Progenitor cell of endocrine pancreas (in vitro differentiated cells): ENCODE measurements around the gene TRIM63. TPM values are rescaled to one million over a fixed set of nuclear protein-coding genes. Genes with fewer than 3 reads are reported as not detected.

Experiments
- DNase-seq: peaks from one replicate; pipeline ENCODE4 v3.0.0; 2021; ENCODE audit warnings: low spot score; ENCODE audit not compliant: unreplicated experiment
- H3K27ac Mint-ChIP-seq: 2 replicates; pipeline ENCODE4 v1.8.0; 2021; ENCODE audit warnings: mild to moderate bottlenecking, moderate library complexity, mixed read lengths
- H3K27me3 Mint-ChIP-seq: 2 replicates; pipeline ENCODE4 v1.8.0; 2021; ENCODE audit warnings: mixed read lengths
- H3K36me3 Mint-ChIP-seq: 2 replicates; pipeline ENCODE4 v1.8.0; 2022; ENCODE audit warnings: mixed read lengths; ENCODE audit not compliant: insufficient read depth
- H3K4me1 Mint-ChIP-seq: 2 replicates; pipeline ENCODE4 v1.8.0; 2021; ENCODE audit warnings: low read depth, mixed read lengths
- H3K4me3 Mint-ChIP-seq: 2 replicates; pipeline ENCODE4 v1.8.0; 2021; ENCODE audit warnings: low read depth, mild to moderate bottlenecking, moderate library complexity, mixed read lengths
- H3K9me3 Mint-ChIP-seq: 2 replicates; pipeline ENCODE4 v1.8.0; 2021; ENCODE audit warnings: low read depth, mixed read lengths
- CTCF ChIP-seq: fragments of 200-600 bp; sonication (generic); IDR thresholded peaks from one replicate; pipeline ENCODE4 v1.5.0; 2021; ENCODE audit warnings: antibody characterized with exemption, mild to moderate bottlenecking; ENCODE audit not compliant: unreplicated experiment
- total RNA-seq: library from RNA; stranded (reverse); gene quantifications from 2 replicates; pipeline ENCODE4 v1.2.1, GENCODE V29; 2021

The TRIM63 gene
- total RNA-seq, 1 donor from 2014 or later, result not detected

GRCh38 chr1:26023009-26023408 is 44.4 kb downstream of the TRIM63 start:
- H3K36me3 Mint-ChIP-seq, result no peaks in the 10 kb centered on the region
- no peak overlapping the region for H3K27ac Mint-ChIP-seq
- no peak for TF ChIP-seq CTCF
- peaks cover 12% of the 10 kb centered on the region for H3K4me1 Mint-ChIP-seq
- no peaks in the 10 kb centered on the region for H3K9me3 Mint-ChIP-seq
- no peak for DNase-seq
- peaks cover 11% of the 10 kb centered on the region for H3K27me3 Mint-ChIP-seq
- H3K4me3 Mint-ChIP-seq, result no peak overlapping the region

GRCh38 chr1:26022404-26022779 is 45.0 kb downstream of the TRIM63 start:
- H3K4me1 Mint-ChIP-seq, result peaks cover 12% of the 10 kb centered on the region
- peak overlapping the region; percentile 16 for H3K4me3 Mint-ChIP-seq
- no peaks in the 10 kb centered on the region for H3K9me3 Mint-ChIP-seq
- no peak overlapping the region for H3K27ac Mint-ChIP-seq
- no peak for TF ChIP-seq CTCF
- peaks cover 7% of the 10 kb centered on the region for H3K27me3 Mint-ChIP-seq
- no peaks in the 10 kb centered on the region for H3K36me3 Mint-ChIP-seq
- no peak for DNase-seq

GRCh38 chr1:26021647-26022403 is 45.6 kb downstream of the TRIM63 start, which contains the start of gene EXTL1:
EXTL1 (plus strand) TSS chr1:26021775; CDS start chr1:26022647, 872 bp downstream.
- Mint-ChIP-seq H3K4me1 (peaks cover 12% of the 10 kb centered on the region), H3K4me3 (peak within 1 kb of the TSS; percentile 79)

GRCh38 chr1:26020941-26021646 is 46.3 kb downstream of the TRIM63 start:
- H3K9me3 Mint-ChIP-seq, result no peaks in the 10 kb centered on the region
- TF ChIP-seq CTCF, result no peak
- no peak for DNase-seq
- no peaks in the 10 kb centered on the region for H3K36me3 Mint-ChIP-seq
- peak overlapping the region; percentile 79 for H3K4me3 Mint-ChIP-seq
- H3K27me3 Mint-ChIP-seq, result peaks cover 7% of the 10 kb centered on the region
- no peak overlapping the region for H3K27ac Mint-ChIP-seq
- H3K4me1 Mint-ChIP-seq, result peaks cover 12% of the 10 kb centered on the region

More at GRCh38 chr1:26021647-26022403, 45.6 kb downstream of the TRIM63 start, which contains the start of gene EXTL1:
- no peaks in the 10 kb centered on the region for H3K36me3 Mint-ChIP-seq
- TF ChIP-seq CTCF, result no peak
- H3K9me3 Mint-ChIP-seq, result no peaks in the 10 kb centered on the region
- peaks cover 7% of the 10 kb centered on the region for H3K27me3 Mint-ChIP-seq
- DNase-seq, result no peak
- H3K27ac Mint-ChIP-seq, result peak within 1 kb of the TSS; percentile 18

DNA sequence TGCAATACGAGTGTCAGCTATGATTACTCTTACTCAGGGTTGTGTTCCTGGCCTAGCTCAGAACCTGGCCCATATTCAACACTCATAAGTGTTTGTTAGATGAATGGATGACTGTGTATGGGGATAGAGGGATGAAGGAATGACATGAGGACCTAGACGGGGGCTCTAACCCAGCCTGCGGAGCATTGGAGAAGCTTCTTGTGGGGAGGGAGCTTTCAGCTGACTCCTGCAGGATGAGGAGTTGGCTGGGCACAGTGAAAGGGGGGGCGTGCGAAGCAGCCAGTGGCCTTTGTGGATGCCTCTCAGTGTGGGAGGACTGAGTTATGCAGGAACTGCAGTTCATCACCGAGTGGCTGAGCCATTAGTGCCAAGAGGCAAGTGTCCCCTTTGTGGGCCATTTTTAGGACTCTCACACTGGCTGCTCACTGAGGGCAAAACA is 47.1 kb downstream of the TRIM63 start:
- no peaks in the 10 kb centered on the region for H3K9me3 Mint-ChIP-seq
- no peak for DNase-seq
- H3K27ac Mint-ChIP-seq, result no peak overlapping the region
- H3K27me3 Mint-ChIP-seq, result peaks cover 7% of the 10 kb centered on the region
- no peaks in the 10 kb centered on the region for H3K36me3 Mint-ChIP-seq
- no peak for TF ChIP-seq CTCF
- peaks cover 11% of the 10 kb centered on the region for H3K4me1 Mint-ChIP-seq
- H3K4me3 Mint-ChIP-seq, result no peak overlapping the region
